Prostate gland (tissue), 2 donors: Measurements from ENCODE around the gene VAV3.

ENCODE experiments used
- CTCF ChIP-seq, 4 experiments: fragments of 200-600 bp in 2 of 4; fragments of 450-650 bp in 2 of 4; sonication (generic) in 2 of 4; IDR thresholded peaks; 1 replicate in 3 of 4; 2 replicates in 1 of 4; pipeline ENCODE4 v1.5.1; 2016 to 2019; ENCODE audit warnings: antibody characterized with exemption in 4 of 4, mild to moderate bottlenecking in 2 of 4, moderate library complexity in 2 of 4
- POLR2A ChIP-seq: fragments of 450-650 bp; IDR thresholded peaks from one replicate; pipeline ENCODE4 v1.6.1; 2016; ENCODE audit warnings: antibody characterized with exemption, mild to moderate bottlenecking
- POLR2AphosphoS5 ChIP-seq: sonication (generic); formaldehyde crosslinking; IDR thresholded peaks from one replicate; pipeline ENCODE4 v1.6.1; 2017; ENCODE audit warnings: antibody characterized with exemption

- TF ChIP-seq POLR2A (no peak), CTCF (IDR thresholded peaks at IDR 0.05) (no peak), POLR2AphosphoS5 (no peak)
These were observed 440.7 kb downstream of the VAV3 start for GRCh38 chr1:107524301-107524700.
